ENCODE data around the gene DSG4. TPM values are rescaled to one million over a fixed set of nuclear protein-coding genes. Genes with fewer than 3 reads are reported as not detected.

DSG4 gene
- polyA plus RNA-seq, 3 donors = not detected

DNA sequence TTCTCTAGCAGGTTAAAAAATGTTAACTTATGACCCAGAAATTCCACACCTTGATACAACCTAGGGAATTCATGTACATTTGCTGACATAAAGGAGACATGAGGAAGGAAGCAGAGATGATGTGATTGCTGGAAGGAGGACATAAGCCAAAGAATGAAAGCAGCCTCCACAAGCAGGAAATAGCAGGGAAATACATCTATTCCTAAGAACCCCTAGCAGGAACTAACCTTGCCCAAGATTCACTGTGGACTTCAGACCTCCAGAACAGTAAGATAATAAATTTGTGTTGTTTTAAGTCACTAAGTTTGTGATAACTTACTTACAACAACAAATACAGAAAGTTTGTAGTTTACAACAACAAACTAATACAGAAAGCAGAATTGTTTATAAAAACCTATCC is 4.6 kb upstream of the DSG4 start:
- intact Hi-C loops (cut with micrococcal nuclease) = no loop called here
- no peaks in the 10 kb centered on the region for H3K4me1 Mint-ChIP-seq
- no peak for DNase-seq
- Histone ChIP-seq H3K79me2 (ENCODE audit: insufficient read depth, low read length) (no peaks in the 10 kb centered on the region), H3K9me3 (replicated peaks in 1 of 2; ENCODE audit: control insufficient read depth in 1 of 2, insufficient read depth in 1 of 2, low read length in 2 of 2) (no peaks in the 10 kb centered on the region), H4K20me1 (ENCODE audit: insufficient read depth, low read length) (no peaks in the 10 kb centered on the region), H3K36me3 (replicated peaks in 1 of 2; ENCODE audit: control insufficient read depth in 1 of 2, insufficient read depth in 2 of 2, low read length in 2 of 2) (no peaks in the 10 kb centered on the region), H3K27me3 (ENCODE audit: control insufficient read depth in 2 of 2, insufficient read depth in 2 of 2, low read length in 2 of 2) (no peaks in the 10 kb centered on the region), H2AFZ (ENCODE audit: insufficient read depth, low read depth, low read length, poor library complexity, severe bottlenecking) (no peak overlapping the region), H3K4me1 (ENCODE audit: control insufficient read depth in 1 of 2, insufficient read depth in 2 of 2, low read length in 2 of 2) (no peaks in the 10 kb centered on the region), H3K4me2 (replicated peaks; ENCODE audit: extremely low read depth, low read length, poor library complexity, severe bottlenecking) (no peak overlapping the region), H3K4me3 (replicated peaks in 1 of 3; ENCODE audit: low read depth in 2 of 3, low read length in 3 of 3) (no peak overlapping the region), H3K27ac (ENCODE audit: low read depth in 1 of 2, low read length in 2 of 2) (no peak overlapping the region), H3K9ac (ENCODE audit: insufficient read depth, low read length, poor library complexity, severe bottlenecking) (no peak overlapping the region)
- no peaks in the 10 kb centered on the region for H3K36me3 Mint-ChIP-seq
- H3K27me3 Mint-ChIP-seq (ENCODE audit: low read depth in 3 of 3) = peaks cover 0 to 2% (median 0%) of the 10 kb centered on the region in 3 donors
- peaks cover 0 to 2% (median 0%) of the 10 kb centered on the region in 7 donors for H3K9me3 Mint-ChIP-seq
- no peak overlapping the region for H3K27ac Mint-ChIP-seq
- no peak overlapping the region for H3K4me3 Mint-ChIP-seq
- TF ChIP-seq, protein P1, sequence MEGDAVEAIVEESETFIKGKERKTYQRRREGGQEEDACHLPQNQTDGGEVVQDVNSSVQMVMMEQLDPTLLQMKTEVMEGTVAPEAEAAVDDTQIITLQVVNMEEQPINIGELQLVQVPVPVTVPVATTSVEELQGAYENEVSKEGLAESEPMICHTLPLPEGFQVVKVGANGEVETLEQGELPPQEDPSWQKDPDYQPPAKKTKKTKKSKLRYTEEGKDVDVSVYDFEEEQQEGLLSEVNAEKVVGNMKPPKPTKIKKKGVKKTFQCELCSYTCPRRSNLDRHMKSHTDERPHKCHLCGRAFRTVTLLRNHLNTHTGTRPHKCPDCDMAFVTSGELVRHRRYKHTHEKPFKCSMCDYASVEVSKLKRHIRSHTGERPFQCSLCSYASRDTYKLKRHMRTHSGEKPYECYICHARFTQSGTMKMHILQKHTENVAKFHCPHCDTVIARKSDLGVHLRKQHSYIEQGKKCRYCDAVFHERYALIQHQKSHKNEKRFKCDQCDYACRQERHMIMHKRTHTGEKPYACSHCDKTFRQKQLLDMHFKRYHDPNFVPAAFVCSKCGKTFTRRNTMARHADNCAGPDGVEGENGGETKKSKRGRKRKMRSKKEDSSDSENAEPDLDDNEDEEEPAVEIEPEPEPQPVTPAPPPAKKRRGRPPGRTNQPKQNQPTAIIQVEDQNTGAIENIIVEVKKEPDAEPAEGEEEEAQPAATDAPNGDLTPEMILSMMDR (IDR thresholded peaks at IDR 0.05) = no peak

GRCh38 chr18:31373641-31374040 is 2.9 kb upstream of the DSG4 start:
- no peak overlapping the region for H3K27ac ChIP-seq (ENCODE audit: low read depth in 1 of 2, low read length in 2 of 2)
- H3K4me3 Mint-ChIP-seq = no peak overlapping the region
- no peak overlapping the region for H2AFZ ChIP-seq (ENCODE audit: insufficient read depth, low read depth, low read length, poor library complexity, severe bottlenecking)

More at GRCh38 chr18:31373641-31374040, 2.9 kb upstream of the DSG4 start:
- intact Hi-C loops (cut with micrococcal nuclease) = no loop called here
- peaks cover 0 to 3% (median 0%) of the 10 kb centered on the region in 7 donors for H3K9me3 Mint-ChIP-seq
- H3K4me3 ChIP-seq (replicated peaks in 1 of 3; ENCODE audit: low read depth in 2 of 3, low read length in 3 of 3) = no peak overlapping the region
- H3K4me1 Mint-ChIP-seq = no peaks in the 10 kb centered on the region
- no peaks in the 10 kb centered on the region for H3K36me3 ChIP-seq (replicated peaks in 1 of 2; ENCODE audit: control insufficient read depth in 1 of 2, insufficient read depth in 2 of 2, low read length in 2 of 2)
- H3K27ac Mint-ChIP-seq = no peak overlapping the region
- no peak for DNase-seq
- no peaks in the 10 kb centered on the region for H3K4me1 ChIP-seq (ENCODE audit: control insufficient read depth in 1 of 2, insufficient read depth in 2 of 2, low read length in 2 of 2)
- TF ChIP-seq, protein P1 (IDR thresholded peaks at IDR 0.05) = no peak
- H3K27me3 Mint-ChIP-seq (ENCODE audit: low read depth in 3 of 3) = peaks cover 0 to 2% (median 0%) of the 10 kb centered on the region in 3 donors
- no peak overlapping the region for H3K4me2 ChIP-seq (replicated peaks; ENCODE audit: extremely low read depth, low read length, poor library complexity, severe bottlenecking)
- H3K36me3 Mint-ChIP-seq = no peaks in the 10 kb centered on the region
- no peak overlapping the region for H3K9ac ChIP-seq (ENCODE audit: insufficient read depth, low read length, poor library complexity, severe bottlenecking)
- no peaks in the 10 kb centered on the region for H3K27me3 ChIP-seq (ENCODE audit: control insufficient read depth in 2 of 2, insufficient read depth in 2 of 2, low read length in 2 of 2)
- no peaks in the 10 kb centered on the region for H3K9me3 ChIP-seq (replicated peaks in 1 of 2; ENCODE audit: control insufficient read depth in 1 of 2, insufficient read depth in 1 of 2, low read length in 2 of 2)
- H3K79me2 ChIP-seq (ENCODE audit: insufficient read depth, low read length) = no peaks in the 10 kb centered on the region
- no peaks in the 10 kb centered on the region for H4K20me1 ChIP-seq (ENCODE audit: insufficient read depth, low read length)
- 90% methylated on average over 1 of the region's 4 CpGs for WGBS (ENCODE audit: insufficient coverage)

All from CD14-positive monocyte (primary cell).